Natural killer cell (primary cell): ENCODE data around the gene SEL1L. TPM values are rescaled to one million over a fixed set of nuclear protein-coding genes. Genes with fewer than 3 reads are reported as not detected.

Source experiments
- ATAC-seq, 3 donors: fragments of 150-1000 bp in 2 of 3; fragments of 200-7000 bp in 1 of 3; cut with Tn5 transposase; 1 replicate in 1 of 3; 2 replicates in 2 of 3; pipeline ENCODE4 v1.10.0; 2021; ENCODE audit warnings: mild to moderate bottlenecking in 2 of 3, moderate library complexity in 2 of 3
- DNase-seq, 2 donors: peaks; one replicate each; pipeline versions ENCODE4 v3.0.0 to v3.0.0-alpha.2; 2013 to 2021; ENCODE audit warnings: mixed read lengths in 1 of 2
- H3K27ac ChIP-seq: one replicate; pipeline ENCODE4 v1.5.1; 2013; ENCODE audit warnings: mild to moderate bottlenecking, low read length
- H3K27me3 ChIP-seq: one replicate; pipeline ENCODE4 v1.6.1; 2013; ENCODE audit warnings: low read length; ENCODE audit not compliant: control insufficient read depth, insufficient read depth
- H3K36me3 ChIP-seq: one replicate; pipeline ENCODE4 v1.6.1; 2013; ENCODE audit warnings: low read length; ENCODE audit not compliant: control insufficient read depth, insufficient read depth
- H3K4me1 ChIP-seq: one replicate; pipeline ENCODE4 v1.6.1; 2013; ENCODE audit warnings: low read length; ENCODE audit not compliant: control insufficient read depth, insufficient read depth
- H3K4me3 ChIP-seq: one replicate; pipeline ENCODE4 v1.5.1; 2013; ENCODE audit warnings: low read length
- H3K9me3 ChIP-seq: one replicate; pipeline ENCODE4 v1.6.1; 2013; ENCODE audit warnings: low read length; ENCODE audit not compliant: control insufficient read depth, insufficient read depth
- H3K27ac Mint-ChIP-seq, 2 donors: one replicate each; pipeline ENCODE4 v1.8.0; 2022; ENCODE audit warnings: mild to moderate bottlenecking in 2 of 2, mixed read lengths in 2 of 2, moderate library complexity in 1 of 2
- H3K27me3 Mint-ChIP-seq, 2 donors: one replicate each; pipeline ENCODE4 v1.8.0; 2022; ENCODE audit warnings: low read depth in 2 of 2, mixed read lengths in 2 of 2
- H3K36me3 Mint-ChIP-seq: one replicate; pipeline ENCODE4 v1.8.0; 2022; ENCODE audit warnings: mixed read lengths
- H3K4me1 Mint-ChIP-seq, 2 donors: one replicate each; pipeline ENCODE4 v1.8.0; 2022; ENCODE audit warnings: mixed read lengths in 2 of 2
- H3K4me3 Mint-ChIP-seq: one replicate; pipeline ENCODE4 v1.8.0; 2022; ENCODE audit warnings: mild to moderate bottlenecking, moderate library complexity, mixed read lengths
- H3K9me3 Mint-ChIP-seq, 2 donors: one replicate each; pipeline ENCODE4 v1.8.0; 2022; ENCODE audit warnings: mixed read lengths in 2 of 2
- WGBS: methylation state at CpG from one replicate; pipeline ENCODE4 v1.1.7; 2013; ENCODE audit warnings: missing lambda C conversion rate; ENCODE audit not compliant: insufficient coverage; 5-methylcytosine and 5-hydroxymethylcytosine counted together
- intact Hi-C: fragments of 100-400 bp; cut with micrococcal nuclease; formaldehyde crosslinking; loops from one replicate; pipeline ENCODE4 v1.14.2; 2022
- total RNA-seq, 4 donors: library from RNA; stranded (reverse); fragments of 120-200 nt in 1 of 4; gene quantifications; one replicate each; pipeline versions ENCODE4 v1.2.3 to v1.2.4, GENCODE V29; 2013 to 2022
- TF ChIP-seq, protein P1 (sequence below): fragments of 200-600 bp; IDR thresholded peaks from one replicate; pipeline ENCODE4 v1.8.0; 2022; ENCODE audit warnings: antibody characterized with exemption

Gene SEL1L
- total RNA-seq, 3 donors from 2014 or later (not counting 1 experiment from before 2014, with no cell fraction given): 55.0 to 93.0 (median 77.0) TPM

DNA sequence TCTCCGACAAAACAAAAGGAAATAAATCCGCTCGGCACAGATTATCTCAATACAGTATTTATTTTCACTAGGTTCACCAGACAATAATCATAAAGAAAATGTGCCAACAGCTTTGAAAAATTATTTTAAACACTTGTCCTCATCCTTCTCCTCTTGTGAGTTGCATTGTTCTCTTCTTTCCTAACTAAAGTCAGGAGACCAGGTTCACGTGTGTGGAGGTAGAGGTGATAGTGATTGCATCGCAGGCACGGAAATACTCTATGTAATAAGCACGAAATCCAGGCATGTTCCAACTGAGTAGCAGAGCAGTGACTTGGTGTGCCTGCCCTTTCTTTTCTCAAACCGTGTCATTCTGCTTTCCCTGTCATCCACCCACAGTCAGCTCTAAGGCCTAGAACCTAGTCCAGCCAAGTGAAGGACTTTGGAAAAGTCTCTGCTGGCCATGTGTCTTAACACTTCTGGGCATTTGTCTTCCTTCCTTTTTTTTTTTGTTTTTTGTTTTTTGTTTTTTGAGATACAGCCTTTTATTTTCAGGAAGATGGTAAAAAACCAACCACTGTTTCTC, 939 bp upstream of the SEL1L start:
- intact Hi-C loops: loop anchor here (10.0 kb wide), 1 partner anchor 60 kb away; no protein-coding TSS in a partner anchor
- H3K4me3 ChIP-seq: no peak overlapping the region
- H3K9me3 Mint-ChIP-seq: peaks cover 0 to 4% of the 10 kb centered on the region in 2 donors
- TF ChIP-seq, protein P1, sequence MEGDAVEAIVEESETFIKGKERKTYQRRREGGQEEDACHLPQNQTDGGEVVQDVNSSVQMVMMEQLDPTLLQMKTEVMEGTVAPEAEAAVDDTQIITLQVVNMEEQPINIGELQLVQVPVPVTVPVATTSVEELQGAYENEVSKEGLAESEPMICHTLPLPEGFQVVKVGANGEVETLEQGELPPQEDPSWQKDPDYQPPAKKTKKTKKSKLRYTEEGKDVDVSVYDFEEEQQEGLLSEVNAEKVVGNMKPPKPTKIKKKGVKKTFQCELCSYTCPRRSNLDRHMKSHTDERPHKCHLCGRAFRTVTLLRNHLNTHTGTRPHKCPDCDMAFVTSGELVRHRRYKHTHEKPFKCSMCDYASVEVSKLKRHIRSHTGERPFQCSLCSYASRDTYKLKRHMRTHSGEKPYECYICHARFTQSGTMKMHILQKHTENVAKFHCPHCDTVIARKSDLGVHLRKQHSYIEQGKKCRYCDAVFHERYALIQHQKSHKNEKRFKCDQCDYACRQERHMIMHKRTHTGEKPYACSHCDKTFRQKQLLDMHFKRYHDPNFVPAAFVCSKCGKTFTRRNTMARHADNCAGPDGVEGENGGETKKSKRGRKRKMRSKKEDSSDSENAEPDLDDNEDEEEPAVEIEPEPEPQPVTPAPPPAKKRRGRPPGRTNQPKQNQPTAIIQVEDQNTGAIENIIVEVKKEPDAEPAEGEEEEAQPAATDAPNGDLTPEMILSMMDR: no peak
- no peaks in the 10 kb centered on the region for H3K27me3 ChIP-seq
- H3K27ac Mint-ChIP-seq: peak overlapping the region in 1 of 2 donors; percentile 82
- H3K4me1 Mint-ChIP-seq: peaks cover 26 to 29% of the 10 kb centered on the region in 2 donors
- H3K9me3 ChIP-seq: no peaks in the 10 kb centered on the region
- ATAC-seq (no peak), DNase-seq (peak in 1 of 2 donors; percentile 10)
- no peak overlapping the region for H3K4me3 Mint-ChIP-seq
- no peaks in the 10 kb centered on the region for H3K36me3 ChIP-seq
- no peak overlapping the region for H3K27ac ChIP-seq
- H3K27me3 Mint-ChIP-seq: peaks cover 8 to 28% of the 10 kb centered on the region in 2 donors
- H3K4me1 ChIP-seq: peaks cover 5% of the 10 kb centered on the region
- WGBS: 94% methylated on average over 8 of the region's 8 CpGs
- peaks cover 5% of the 10 kb centered on the region for H3K36me3 Mint-ChIP-seq

DNA sequence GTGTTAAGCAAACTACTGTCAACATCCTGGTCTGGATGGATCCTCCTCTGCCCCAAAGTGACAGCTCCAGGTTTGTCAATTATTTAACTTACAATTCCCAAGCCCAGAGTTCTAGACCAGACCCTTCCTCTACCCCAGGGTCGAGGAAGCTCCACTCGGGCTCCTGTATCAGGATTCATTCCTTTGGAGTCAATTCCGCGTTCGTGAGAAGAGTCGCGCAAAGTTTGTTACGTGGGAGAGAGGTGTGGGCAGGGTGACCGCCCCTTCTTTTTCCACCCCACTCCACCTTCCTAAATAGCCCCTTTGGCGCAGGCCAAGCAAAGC, 479 bp downstream of the SEL1L start:
- H3K36me3 Mint-ChIP-seq: peaks cover 5% of the 10 kb centered on the region
- peak overlapping the region; percentile 95 for H3K4me3 Mint-ChIP-seq
- Histone ChIP-seq H3K9me3 (no peaks in the 10 kb centered on the region), H3K4me3 (peak overlapping the region; percentile 96), H3K27me3 (no peaks in the 10 kb centered on the region), H3K27ac (peak overlapping the region; percentile 74), H3K4me1 (peaks cover 5% of the 10 kb centered on the region), H3K36me3 (no peaks in the 10 kb centered on the region)
- 0% methylated on average over 3 of the region's 10 CpGs for WGBS
- DNase-seq (no peak), ATAC-seq (no peak)
- TF ChIP-seq, protein P1: no peak
- intact Hi-C loops: loop anchor here (1.0 to 10.0 kb wide), 3 partner anchors 58 to 362 kb away; no protein-coding TSS in a partner anchor
- peak overlapping the region; percentile 82 to 95 for H3K27ac Mint-ChIP-seq
- H3K27me3 Mint-ChIP-seq: peaks cover 6 to 14% of the 10 kb centered on the region in 2 donors
- H3K9me3 Mint-ChIP-seq: peaks cover 0 to 4% of the 10 kb centered on the region in 2 donors
- peaks cover 38 to 43% of the 10 kb centered on the region in 2 donors for H3K4me1 Mint-ChIP-seq

DNA sequence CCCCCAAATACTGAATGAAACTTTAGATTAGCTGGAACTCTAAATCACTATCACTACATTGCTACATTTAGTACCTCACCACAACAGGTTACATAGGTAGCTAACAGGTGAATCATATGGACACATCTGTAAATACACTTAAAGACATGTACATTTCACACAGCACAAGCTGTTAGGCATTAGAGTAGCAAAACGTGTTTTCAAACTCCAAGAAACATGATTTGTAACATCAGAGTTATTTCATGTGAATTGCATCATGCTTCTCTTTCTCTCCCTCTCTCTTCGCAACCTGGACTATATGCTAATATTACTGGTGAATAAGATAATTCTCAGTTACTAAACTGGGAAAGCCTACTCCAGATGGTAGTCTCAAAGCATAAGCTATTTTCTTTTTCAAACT, 4.3 kb downstream of the SEL1L start:
- H3K4me1 ChIP-seq: peaks cover 5% of the 10 kb centered on the region
- TF ChIP-seq, protein P1: no peak
- H3K27ac ChIP-seq: no peak overlapping the region
- Mint-ChIP-seq H3K4me1 (peaks cover 56 to 58% of the 10 kb centered on the region in 2 donors), H3K36me3 (peaks cover 8% of the 10 kb centered on the region), H3K27me3 (no peaks in the 10 kb centered on the region), H3K27ac (peak overlapping the region in 1 of 2 donors; percentile 44), H3K9me3 (no peaks in the 10 kb centered on the region), H3K4me3 (no peak overlapping the region)
- ATAC-seq: no peak
- DNase-seq: no peak
- 43% methylated on average over 1 of the region's 2 CpGs for WGBS
- no peaks in the 10 kb centered on the region for H3K9me3 ChIP-seq
- peaks cover 21% of the 10 kb centered on the region for H3K36me3 ChIP-seq
- H3K27me3 ChIP-seq: no peaks in the 10 kb centered on the region
- intact Hi-C loops: no loop called here
- no peak overlapping the region for H3K4me3 ChIP-seq

DNA sequence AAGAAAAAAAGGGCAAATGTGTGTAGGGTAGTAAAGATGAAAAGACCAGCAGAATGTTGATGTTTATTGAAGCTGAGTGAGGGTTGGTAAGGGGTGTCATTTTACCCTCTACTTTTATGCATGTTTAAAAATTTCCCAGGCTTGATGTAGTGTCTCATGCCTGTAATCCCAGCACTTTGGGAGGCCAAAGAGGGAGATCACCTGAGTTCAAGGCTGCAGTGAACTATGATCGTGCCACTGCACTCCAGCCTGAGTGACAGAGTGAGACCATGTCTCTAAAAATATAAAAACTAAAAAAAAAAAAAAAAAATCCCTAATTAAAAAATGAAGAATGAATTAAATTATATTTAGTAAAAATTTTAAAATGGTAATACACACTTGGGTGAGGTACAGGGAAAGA, 8.5 kb downstream of the SEL1L start:
- no peaks in the 10 kb centered on the region for H3K27me3 Mint-ChIP-seq
- H3K4me3 ChIP-seq: no peak overlapping the region
- H3K36me3 Mint-ChIP-seq: peaks cover 23% of the 10 kb centered on the region
- peak overlapping the region; percentile 38 to 75 for H3K27ac Mint-ChIP-seq
- no peaks in the 10 kb centered on the region for H3K27me3 ChIP-seq
- no peak overlapping the region for H3K4me3 Mint-ChIP-seq
- H3K4me1 Mint-ChIP-seq: peaks cover 49 to 60% of the 10 kb centered on the region in 2 donors
- H3K4me1 ChIP-seq: no peaks in the 10 kb centered on the region
- TF ChIP-seq, protein P1: no peak
- no peaks in the 10 kb centered on the region for H3K9me3 ChIP-seq
- WGBS: no CpG with 5 or more reads among the region's 1 CpG
- no peaks in the 10 kb centered on the region for H3K9me3 Mint-ChIP-seq
- no peak overlapping the region for H3K27ac ChIP-seq
- no peak for ATAC-seq
- intact Hi-C loops: no loop called here
- DNase-seq: no peak
- peaks cover 52% of the 10 kb centered on the region for H3K36me3 ChIP-seq
